Neutrophil (primary cell): ENCODE data around the gene CRYGS.

Experiments
- H3K27ac ChIP-seq: fragments of 200-600 bp; sonication (generic); 2 replicates; pipeline ENCODE4 v1.5.1; 2016; ENCODE audit warnings: mild to moderate bottlenecking, moderate library complexity
- H3K27me3 ChIP-seq: fragments of 200-600 bp; sonication (generic); 2 replicates; pipeline ENCODE4 v1.6.0; 2016; ENCODE audit warnings: mild to moderate bottlenecking
- H3K36me3 ChIP-seq: fragments of 200-600 bp; sonication (generic); 2 replicates; pipeline ENCODE4 v1.5.1; 2017
- H3K4me1 ChIP-seq, 2 experiments: fragments of 200-600 bp in 1 of 2; sonication (generic) in 1 of 2; 1 replicate in 1 of 2; 2 replicates in 1 of 2; pipeline versions ENCODE4 v1.5.1 to v1.6.1; 2013 to 2016; ENCODE audit warnings: low read depth in 1 of 2, low read length in 1 of 2, mild to moderate bottlenecking in 1 of 2, moderate library complexity in 1 of 2; ENCODE audit not compliant: control insufficient read depth in 1 of 2, insufficient read depth in 1 of 2
- H3K4me3 ChIP-seq, 2 experiments: fragments of 200-600 bp in 1 of 2; sonication (generic) in 1 of 2; 1 replicate in 1 of 2; 2 replicates in 1 of 2; pipeline ENCODE4 v1.5.1; 2013 to 2016; ENCODE audit warnings: low read depth in 1 of 2, low read length in 1 of 2, mild to moderate bottlenecking in 1 of 2, moderate library complexity in 1 of 2
- H3K9me3 ChIP-seq: fragments of 200-600 bp; sonication (generic); 2 replicates; pipeline ENCODE4 v1.5.1; 2016
- CTCF ChIP-seq: fragments of 200-600 bp; sonication (generic); IDR thresholded peaks from 2 replicates; pipeline ENCODE4 v1.5.1; 2016; ENCODE audit warnings: antibody characterized with exemption

Gene CRYGS

GRCh38 chr3:186580785-186581184 lies 36.6 kb upstream of the CRYGS start:
- H3K27me3 ChIP-seq: no peaks in the 10 kb centered on the region
- H3K4me3 ChIP-seq: no peak overlapping the region
- no peaks in the 10 kb centered on the region for H3K9me3 ChIP-seq
- no peak for TF ChIP-seq CTCF
- H3K27ac ChIP-seq: no peak overlapping the region
- peaks cover 82% of the 10 kb centered on the region for H3K36me3 ChIP-seq
- H3K4me1 ChIP-seq: no peaks in the 10 kb centered on the region

- Histone ChIP-seq H3K4me1 (no peaks in the 10 kb centered on the region), H3K36me3 (peaks cover 66% of the 10 kb centered on the region), H3K4me3 (no peak overlapping the region), H3K27ac (no peak overlapping the region), H3K9me3 (no peaks in the 10 kb centered on the region), H3K27me3 (no peaks in the 10 kb centered on the region)
- TF ChIP-seq CTCF: no peak
Observed at GRCh38 chr3:186577521-186577920, 33.3 kb upstream of the CRYGS start.

- Histone ChIP-seq H3K27me3 (no peaks in the 10 kb centered on the region), H3K4me3 (peak overlapping the region; percentile 83 to 94), H3K9me3 (no peaks in the 10 kb centered on the region), H3K36me3 (peaks cover 25% of the 10 kb centered on the region), H3K4me1 (peaks cover 31 to 32% of the 10 kb centered on the region in 2 experiments), H3K27ac (peak overlapping the region; percentile 93)
- no peak for TF ChIP-seq CTCF
Observed at GRCh38 chr3:186571644-186572013, 27.4 kb upstream of the CRYGS start.

DNA sequence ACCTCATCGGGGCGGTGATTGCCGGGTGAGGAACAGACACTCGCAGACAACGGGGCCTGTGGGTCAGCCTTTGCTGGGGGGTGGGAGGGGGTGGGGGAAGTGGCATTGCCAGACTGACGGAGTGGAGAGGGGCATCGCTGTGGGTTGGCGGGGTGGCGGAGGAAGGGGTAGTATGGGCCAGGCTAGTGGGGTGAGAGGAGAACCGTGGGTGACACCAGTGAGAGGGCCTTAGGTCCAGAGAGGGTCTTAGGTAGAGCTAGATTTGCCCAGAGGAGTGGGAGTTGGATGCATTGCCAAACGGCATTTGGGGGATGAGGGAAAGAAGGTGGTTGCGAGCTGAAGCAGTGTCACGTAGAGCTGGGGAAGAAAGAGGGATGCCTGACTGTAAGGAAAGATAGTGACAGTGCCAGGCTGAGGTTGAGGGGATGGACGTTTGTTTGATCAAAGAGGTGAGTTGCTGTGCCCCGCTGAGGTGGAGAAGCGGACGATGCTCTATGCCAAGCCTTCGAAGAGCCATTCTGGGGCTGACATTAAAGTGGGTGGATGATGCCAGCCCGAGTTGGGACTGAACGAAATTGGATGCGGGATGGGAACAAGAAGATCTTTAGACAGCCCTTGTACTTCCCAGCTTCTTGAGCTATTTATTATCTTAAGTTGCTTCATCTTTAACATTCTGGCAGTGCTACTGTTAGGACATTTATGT lies 26.9 kb upstream of the CRYGS start:
- peaks cover 36% of the 10 kb centered on the region in 2 experiments for H3K4me1 ChIP-seq
- H3K4me3 ChIP-seq: peak overlapping the region; percentile 83 to 94
- no peaks in the 10 kb centered on the region for H3K27me3 ChIP-seq
- H3K9me3 ChIP-seq: no peaks in the 10 kb centered on the region
- no peak for TF ChIP-seq CTCF
- peak overlapping the region; percentile 93 for H3K27ac ChIP-seq
- peaks cover 19% of the 10 kb centered on the region for H3K36me3 ChIP-seq

- H3K4me3 ChIP-seq: peak within 1 kb of the TSS; percentile 83 to 94
- H3K9me3 ChIP-seq: no peaks in the 10 kb centered on the region
- H3K27me3 ChIP-seq: no peaks in the 10 kb centered on the region
- H3K36me3 ChIP-seq: peaks cover 12% of the 10 kb centered on the region
- H3K4me1 ChIP-seq: peaks cover 36% of the 10 kb centered on the region in 2 experiments
- H3K27ac ChIP-seq: peak within 1 kb of the TSS; percentile 93
- peak; percentile 74 for TF ChIP-seq CTCF
Observed at GRCh38 chr3:186570096-186570940, 26.1 kb upstream of the CRYGS start, which contains the start of gene DNAJB11. TSS of gene DNAJB11 (plus strand) at chr3:186570720. CDS start at chr3:186570898, 178 bp downstream.
